Neural progenitor cell (in vitro differentiated cells): ENCODE results near the gene GGT5. TPM values are rescaled to one million over a fixed set of nuclear protein-coding genes. Genes with fewer than 3 reads are reported as not detected.

ENCODE experiments used
- DNase-seq: peaks from one replicate; pipeline ENCODE4 v3.0.0-alpha.2; 2016; ENCODE audit warnings: low spot score
- H2AFZ ChIP-seq: fragments of 200-600 bp; sonication (generic); replicated peaks from 2 replicates; pipeline ENCODE4 v1.6.1; 2016; ENCODE audit warnings: antibody characterized with exemption
- H3F3A ChIP-seq: fragments of 200-600 bp; sonication (generic); 2 replicates; pipeline ENCODE4 v1.6.1; 2016; ENCODE audit warnings: antibody characterized with exemption, low read depth
- H3K27ac ChIP-seq: fragments of 200-600 bp; sonication (generic); 2 replicates; pipeline ENCODE4 v1.5.1; 2016; ENCODE audit warnings: mild to moderate bottlenecking
- H3K27me3 ChIP-seq: fragments of 200-600 bp; sonication (generic); 2 replicates; pipeline ENCODE4 v1.6.1; 2016; ENCODE audit warnings: mild to moderate bottlenecking, moderate library complexity
- H3K36me3 ChIP-seq: fragments of 200-600 bp; sonication (generic); 2 replicates; pipeline ENCODE4 v1.5.1; 2016
- H3K4me1 ChIP-seq: fragments of 200-600 bp; sonication (generic); 2 replicates; pipeline ENCODE4 v1.6.1; 2016; ENCODE audit warnings: mixed run types
- H3K4me2 ChIP-seq: fragments of 200-600 bp; sonication (generic); 2 replicates; pipeline ENCODE4 v1.6.1; 2016
- H3K4me3 ChIP-seq: fragments of 200-600 bp; sonication (generic); 2 replicates; pipeline ENCODE4 v1.5.1; 2016
- H3K79me2 ChIP-seq: fragments of 200-600 bp; sonication (generic); 2 replicates; pipeline ENCODE4 v1.6.1; 2016; ENCODE audit warnings: low read depth
- H3K9ac ChIP-seq: fragments of 200-600 bp; sonication (generic); 2 replicates; pipeline ENCODE4 v1.6.1; 2016
- H3K9me3 ChIP-seq: fragments of 200-600 bp; sonication (generic); 2 replicates; pipeline ENCODE4 v1.5.1; 2016; ENCODE audit warnings: low read depth
- H4K20me1 ChIP-seq: fragments of 200-600 bp; sonication (generic); 2 replicates; pipeline ENCODE4 v1.6.1; 2016; ENCODE audit warnings: low read depth
- H3K27ac Mint-ChIP-seq: 3 replicates; pipeline ENCODE4 v1.8.0; 2021; ENCODE audit warnings: mixed read lengths
- H3K27me3 Mint-ChIP-seq: 2 replicates; pipeline ENCODE4 v1.8.0; 2022; ENCODE audit warnings: low read depth, mild to moderate bottlenecking, inconsistent platforms, moderate library complexity, mixed read lengths; ENCODE audit not compliant: insufficient read depth
- H3K36me3 Mint-ChIP-seq: 3 replicates; pipeline ENCODE4 v1.8.0; 2021; ENCODE audit warnings: mixed read lengths
- H3K4me1 Mint-ChIP-seq: 3 replicates; pipeline ENCODE4 v1.8.0; 2021; ENCODE audit warnings: mixed read lengths
- H3K4me3 Mint-ChIP-seq: 3 replicates; pipeline ENCODE4 v1.8.0; 2021; ENCODE audit warnings: mild to moderate bottlenecking, moderate library complexity, mixed read lengths
- H3K9me3 Mint-ChIP-seq: 3 replicates; pipeline ENCODE4 v1.8.0; 2020; ENCODE audit warnings: mixed read lengths
- EZH2 ChIP-seq: fragments of 200-600 bp; sonication (generic); IDR thresholded peaks from 2 replicates; pipeline ENCODE4 v1.6.1; 2017; ENCODE audit warnings: antibody characterized with exemption, mild to moderate bottlenecking, moderate library complexity
- EZH2phosphoT487 ChIP-seq: fragments of 200-600 bp; sonication (generic); IDR thresholded peaks from 2 replicates; pipeline ENCODE4 v1.6.1; 2017; ENCODE audit warnings: antibody characterized with exemption
- total RNA-seq: library from RNA; depleted of rRNA; stranded (reverse); fragments of >200 nt; gene quantifications from 2 replicates; pipeline ENCODE4 v1.2.3, GENCODE V29; 2015; ENCODE audit warnings: low replicate concordance
- TF ChIP-seq, protein P1 (sequence below): fragments of 200-600 bp; sonication (generic); IDR thresholded peaks from 2 replicates; pipeline ENCODE4 v1.5.1; 2017; ENCODE audit warnings: antibody characterized with exemption, mild to moderate bottlenecking

GGT5 gene
- total RNA-seq, 1 donor from 2014 or later = not detected

DNA sequence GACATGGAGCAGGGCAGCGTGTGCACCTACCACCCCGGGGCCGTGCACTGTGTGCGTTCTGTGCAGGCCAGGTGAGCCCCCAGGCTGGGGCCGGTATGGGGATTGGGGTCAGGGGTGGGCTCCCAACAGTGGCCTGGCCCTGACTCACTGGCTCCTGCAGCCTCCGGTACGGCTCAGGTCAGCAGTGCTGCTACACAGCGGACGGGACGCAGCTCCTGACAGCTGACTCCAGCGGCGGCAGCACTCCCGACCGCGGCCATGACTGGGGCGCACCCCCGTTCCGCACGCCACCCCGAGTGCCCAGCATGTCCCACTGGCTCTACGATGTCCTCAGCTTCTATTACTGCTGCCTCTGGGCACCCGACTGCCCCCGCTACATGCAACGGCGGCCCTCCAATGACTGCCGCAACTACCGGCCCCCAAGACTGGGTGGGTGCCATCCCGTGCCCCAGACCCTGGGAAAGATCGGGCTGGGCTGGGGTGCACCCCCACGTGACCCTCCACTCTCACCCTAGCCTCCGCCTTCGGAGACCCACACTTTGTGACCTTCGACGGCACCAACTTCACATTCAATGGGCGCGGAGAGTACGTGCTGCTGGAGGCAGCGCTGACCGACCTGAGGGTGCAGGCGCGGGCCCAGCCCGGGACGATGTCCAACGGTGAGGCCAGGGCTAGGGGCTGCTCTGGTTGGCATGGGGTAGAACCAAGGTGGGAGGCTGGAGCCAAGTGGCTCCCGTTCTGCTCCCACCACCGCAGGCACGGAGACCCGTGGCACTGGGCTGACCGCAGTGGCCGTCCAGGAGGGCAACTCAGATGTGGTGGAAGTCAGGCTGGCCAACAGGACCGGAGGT is 59.2 kb downstream of the GGT5 start:
- no peak overlapping the region for H2AFZ ChIP-seq
- H3K9ac ChIP-seq = no peak overlapping the region
- peaks cover 3% of the 10 kb centered on the region for H4K20me1 ChIP-seq
- H3K36me3 ChIP-seq = no peaks in the 10 kb centered on the region
- no peaks in the 10 kb centered on the region for H3K9me3 ChIP-seq
- H3K79me2 ChIP-seq = no peaks in the 10 kb centered on the region
- no peak overlapping the region for H3K4me3 Mint-ChIP-seq
- H3K36me3 Mint-ChIP-seq = no peaks in the 10 kb centered on the region
- TF ChIP-seq, protein P1, sequence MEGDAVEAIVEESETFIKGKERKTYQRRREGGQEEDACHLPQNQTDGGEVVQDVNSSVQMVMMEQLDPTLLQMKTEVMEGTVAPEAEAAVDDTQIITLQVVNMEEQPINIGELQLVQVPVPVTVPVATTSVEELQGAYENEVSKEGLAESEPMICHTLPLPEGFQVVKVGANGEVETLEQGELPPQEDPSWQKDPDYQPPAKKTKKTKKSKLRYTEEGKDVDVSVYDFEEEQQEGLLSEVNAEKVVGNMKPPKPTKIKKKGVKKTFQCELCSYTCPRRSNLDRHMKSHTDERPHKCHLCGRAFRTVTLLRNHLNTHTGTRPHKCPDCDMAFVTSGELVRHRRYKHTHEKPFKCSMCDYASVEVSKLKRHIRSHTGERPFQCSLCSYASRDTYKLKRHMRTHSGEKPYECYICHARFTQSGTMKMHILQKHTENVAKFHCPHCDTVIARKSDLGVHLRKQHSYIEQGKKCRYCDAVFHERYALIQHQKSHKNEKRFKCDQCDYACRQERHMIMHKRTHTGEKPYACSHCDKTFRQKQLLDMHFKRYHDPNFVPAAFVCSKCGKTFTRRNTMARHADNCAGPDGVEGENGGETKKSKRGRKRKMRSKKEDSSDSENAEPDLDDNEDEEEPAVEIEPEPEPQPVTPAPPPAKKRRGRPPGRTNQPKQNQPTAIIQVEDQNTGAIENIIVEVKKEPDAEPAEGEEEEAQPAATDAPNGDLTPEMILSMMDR = no peak
- no peaks in the 10 kb centered on the region for H3F3A ChIP-seq
- H3K4me1 Mint-ChIP-seq = peaks cover 6% of the 10 kb centered on the region
- no peak overlapping the region for H3K27ac Mint-ChIP-seq
- H3K27me3 Mint-ChIP-seq = peaks cover 5% of the 10 kb centered on the region
- no peaks in the 10 kb centered on the region for H3K27me3 ChIP-seq
- peaks cover 8% of the 10 kb centered on the region for H3K4me1 ChIP-seq
- H3K9me3 Mint-ChIP-seq = no peaks in the 10 kb centered on the region
- H3K27ac ChIP-seq = no peak overlapping the region
- no peak for DNase-seq
- H3K4me2 ChIP-seq = no peak overlapping the region
- H3K4me3 ChIP-seq = no peak overlapping the region

DNA sequence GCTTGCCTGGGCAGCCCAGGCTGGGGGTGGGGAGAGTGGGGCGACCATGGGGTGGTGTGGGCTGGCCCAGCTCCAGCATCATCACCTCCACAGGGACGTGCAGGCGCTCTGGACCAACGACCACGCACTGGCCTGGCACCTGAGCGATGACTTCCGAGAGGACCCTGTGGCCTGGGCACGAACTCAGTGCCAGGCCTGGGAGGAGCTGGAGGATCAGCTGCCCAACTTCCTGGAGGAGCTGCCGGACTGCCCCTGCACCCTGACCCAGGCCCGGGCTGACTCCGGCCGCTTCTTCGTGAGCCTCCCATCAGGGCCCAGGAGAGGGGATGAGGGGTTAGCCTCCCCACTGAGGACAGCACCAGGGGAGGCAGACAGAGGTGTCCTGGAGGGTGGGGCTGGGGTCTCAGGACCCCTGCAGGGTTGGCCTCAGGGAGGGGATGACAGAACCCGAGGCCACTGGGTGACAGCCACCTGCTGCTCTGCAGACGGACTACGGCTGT is 59.8 kb downstream of the GGT5 start:
- peaks cover 5% of the 10 kb centered on the region for H3K27me3 Mint-ChIP-seq

DNA sequence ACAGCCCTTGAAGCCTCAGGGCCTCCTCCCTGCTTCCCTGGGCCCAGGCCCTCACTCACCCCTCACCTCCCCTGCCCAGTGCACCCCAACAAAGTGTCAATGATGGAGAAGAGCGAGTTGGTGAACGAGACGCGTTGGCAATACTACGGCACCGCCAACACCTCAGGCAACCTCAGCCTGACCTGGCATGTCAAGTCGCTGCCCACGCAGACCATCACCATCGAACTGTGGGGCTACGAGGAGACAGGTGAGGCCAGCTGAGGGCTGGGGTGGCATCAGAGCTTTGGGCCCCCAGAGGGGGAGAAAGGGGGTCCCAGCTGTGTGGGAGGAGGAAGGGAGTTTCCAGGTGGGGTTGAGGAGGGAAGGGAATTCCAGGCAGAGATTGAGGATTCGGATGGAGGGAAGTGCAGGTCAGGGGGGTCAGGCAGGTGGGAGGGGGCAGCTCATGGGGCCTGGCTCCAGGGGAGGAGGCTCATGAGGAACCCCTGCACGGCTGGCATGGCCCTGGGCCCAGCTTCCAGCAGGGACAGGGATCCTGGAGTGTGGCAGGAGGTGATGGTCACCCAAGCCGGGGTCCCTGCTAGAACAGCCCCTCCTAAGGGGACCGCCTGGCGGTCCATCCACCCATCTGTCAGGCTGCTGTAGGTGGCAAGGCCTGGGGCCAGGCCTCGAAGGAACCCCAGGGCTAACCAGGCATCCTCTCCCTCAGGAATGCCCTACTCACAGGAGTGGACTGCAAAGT is 60.7 kb downstream of the GGT5 start:
- Histone ChIP-seq H3K4me3 (no peak overlapping the region), H3K36me3 (no peaks in the 10 kb centered on the region), H3K4me1 (peaks cover 8% of the 10 kb centered on the region), H3K79me2 (no peaks in the 10 kb centered on the region), H3K4me2 (no peak overlapping the region), H3F3A (no peaks in the 10 kb centered on the region), H4K20me1 (peaks cover 4% of the 10 kb centered on the region), H3K27me3 (no peaks in the 10 kb centered on the region), H3K9me3 (no peaks in the 10 kb centered on the region), H2AFZ (no peak overlapping the region), H3K27ac (no peak overlapping the region), H3K9ac (no peak overlapping the region)
- no peak for DNase-seq
- H3K4me3 Mint-ChIP-seq = no peak overlapping the region
- H3K9me3 Mint-ChIP-seq = no peaks in the 10 kb centered on the region
- H3K36me3 Mint-ChIP-seq = no peaks in the 10 kb centered on the region
- H3K4me1 Mint-ChIP-seq = peaks cover 3% of the 10 kb centered on the region
- no peak for TF ChIP-seq EZH2
- TF ChIP-seq, protein P1 = no peak
- no peak for TF ChIP-seq EZH2phosphoT487
- no peak overlapping the region for H3K27ac Mint-ChIP-seq
- H3K27me3 Mint-ChIP-seq = peaks cover 5% of the 10 kb centered on the region

More for the DNA sequence above, 59.8 kb downstream of the GGT5 start:
- Histone ChIP-seq H3K4me2 (no peak overlapping the region), H3K4me1 (peaks cover 8% of the 10 kb centered on the region), H4K20me1 (peaks cover 4% of the 10 kb centered on the region), H3F3A (no peaks in the 10 kb centered on the region), H2AFZ (no peak overlapping the region), H3K27me3 (no peaks in the 10 kb centered on the region), H3K9ac (no peak overlapping the region), H3K36me3 (no peaks in the 10 kb centered on the region), H3K4me3 (no peak overlapping the region), H3K27ac (no peak overlapping the region), H3K79me2 (no peaks in the 10 kb centered on the region), H3K9me3 (no peaks in the 10 kb centered on the region)
- no peak for DNase-seq
- H3K9me3 Mint-ChIP-seq = no peaks in the 10 kb centered on the region
- no peak overlapping the region for H3K27ac Mint-ChIP-seq
- no peaks in the 10 kb centered on the region for H3K36me3 Mint-ChIP-seq
- H3K4me3 Mint-ChIP-seq = no peak overlapping the region
- TF ChIP-seq EZH2phosphoT487 (no peak), EZH2 (no peak)
- TF ChIP-seq, protein P1 = no peak
- peaks cover 6% of the 10 kb centered on the region for H3K4me1 Mint-ChIP-seq
